Measurements from ENCODE around the gene MTIF3.

MTIF3 gene

DNA sequence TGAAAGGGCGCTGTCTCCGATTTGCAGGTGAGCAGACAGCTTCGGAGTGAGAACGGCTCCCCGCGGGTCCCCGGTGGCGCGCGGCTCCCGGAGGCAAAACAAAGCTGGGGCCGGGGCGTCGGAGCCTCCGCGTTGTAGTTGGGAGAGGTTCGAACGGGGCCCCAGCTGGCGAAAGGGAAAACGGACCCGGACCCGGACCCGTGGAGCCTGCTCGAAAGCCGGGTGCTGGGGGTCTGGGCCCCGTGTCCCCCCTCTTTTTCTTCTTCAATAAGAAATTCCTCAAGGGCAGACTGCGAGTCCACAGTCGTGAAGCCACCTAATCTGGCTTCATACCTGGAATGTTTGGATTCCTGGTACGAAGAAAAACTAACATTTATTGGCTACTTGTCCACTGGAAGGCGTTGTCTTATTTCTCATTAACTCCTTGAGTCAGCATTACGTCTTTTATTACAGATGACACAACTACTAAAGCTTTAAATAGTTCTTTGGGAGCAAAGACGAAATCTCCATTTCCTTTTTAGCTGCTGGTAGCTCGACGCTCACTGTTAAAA is 632 bp upstream of the MTIF3 start:
- DNase-seq: peak in 3 of 5 donors; percentile 12 to 42 (median 33)

DNA sequence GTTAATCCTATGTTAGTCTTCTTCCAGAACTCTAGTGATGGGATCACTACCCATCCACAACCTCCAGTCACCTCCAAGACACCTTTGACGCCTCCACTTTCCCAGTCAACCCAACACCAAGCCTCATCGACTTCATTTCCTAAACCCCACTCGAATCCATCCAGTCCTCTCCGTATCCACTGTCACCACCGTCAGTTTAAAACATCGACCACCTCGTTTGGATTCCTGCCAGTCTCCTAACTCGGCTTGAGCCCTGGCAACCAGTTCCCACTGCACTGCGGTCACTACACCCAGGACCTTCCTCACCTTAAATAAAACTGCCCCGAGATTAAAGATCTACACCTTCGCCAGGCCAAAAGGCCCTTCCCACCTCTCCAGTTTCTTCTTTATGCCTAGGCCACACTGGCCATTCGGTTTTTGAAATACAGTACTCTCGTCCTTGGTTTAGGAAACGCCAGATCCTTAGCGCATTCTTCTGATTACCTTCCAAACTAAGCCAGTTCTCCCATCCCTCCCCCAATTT is 1.2 kb downstream of the MTIF3 start:
- DNase-seq: no peak

GRCh38 chr13:27448308-27448707 is 2.1 kb downstream of the MTIF3 start:
- DNase-seq: no peak

GRCh38 chr13:27446986-27447583 is 3.3 kb downstream of the MTIF3 start:
- peak in 1 of 5 donors; percentile 74 for DNase-seq

GRCh38 chr13:27442797-27443196 is 7.6 kb downstream of the MTIF3 start:
- DNase-seq: no peak

DNA sequence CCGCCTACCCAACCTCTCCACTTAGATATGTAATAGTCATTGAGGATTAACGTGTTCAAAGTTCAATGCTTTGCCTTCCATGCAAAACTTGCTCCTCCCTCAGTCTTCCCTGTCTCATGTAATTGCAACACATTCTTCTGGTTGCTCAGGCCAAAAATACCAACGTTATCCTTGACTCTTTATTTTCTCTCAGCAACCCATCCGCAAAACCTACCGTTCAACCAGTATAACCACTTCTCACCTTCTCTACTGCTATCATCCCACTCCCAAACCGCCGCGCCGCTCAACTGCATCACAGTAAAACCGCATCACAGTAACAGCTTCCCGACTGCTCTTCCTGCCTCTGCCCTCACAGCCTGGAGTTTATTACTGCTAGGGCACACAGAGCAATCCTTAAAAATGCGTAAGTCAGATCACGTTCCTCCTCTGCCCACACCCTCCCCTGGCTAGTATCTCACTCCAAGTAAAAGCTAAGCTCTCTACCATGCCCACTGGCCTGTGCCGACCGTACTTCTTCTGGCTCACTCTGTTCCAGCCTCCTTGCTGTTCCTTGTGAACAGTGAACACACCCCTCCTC is 8.2 kb downstream of the MTIF3 start:
- DNase-seq: peak in 2 of 5 donors; percentile 21 to 28

DNA sequence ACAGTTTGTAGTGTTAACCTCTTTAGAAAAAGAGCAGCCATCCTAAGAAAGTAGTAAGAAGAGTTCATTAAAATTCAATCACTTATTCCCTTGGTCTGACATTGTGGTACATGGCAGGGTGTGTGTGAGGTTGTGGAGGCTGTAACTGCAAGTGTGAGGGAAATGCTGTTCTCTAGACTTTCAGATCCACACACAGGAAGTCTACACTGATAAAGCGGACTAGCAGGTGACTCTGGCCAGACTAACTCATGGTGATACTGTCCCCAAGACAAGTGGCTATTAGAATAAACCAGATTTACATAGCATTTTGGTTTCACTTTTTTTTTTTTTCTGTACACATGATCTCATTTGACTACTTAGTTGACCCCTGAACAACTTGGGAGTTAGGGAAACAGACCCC is 10.0 kb downstream of the MTIF3 start:
- DNase-seq: no peak

DNA sequence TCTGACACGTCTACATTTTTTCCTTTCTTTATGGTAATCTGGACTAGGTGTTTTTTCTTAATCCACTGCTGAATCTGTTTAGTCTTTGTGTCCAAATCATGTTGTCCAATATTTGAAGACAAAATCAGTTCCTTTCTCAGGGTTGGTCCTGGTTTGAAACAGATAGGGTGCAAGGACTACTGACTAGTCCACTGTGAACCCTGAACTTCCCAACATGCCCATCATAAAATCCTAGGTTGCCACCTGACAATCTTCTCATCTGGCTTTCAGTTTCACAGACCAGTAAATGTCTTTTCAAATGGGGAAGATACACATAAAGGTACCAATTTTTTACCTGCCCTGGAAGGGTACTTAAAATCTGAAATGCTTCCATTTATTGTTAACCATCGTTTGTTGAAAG is 13.2 kb downstream of the MTIF3 start:
- no peak for DNase-seq

DNA sequence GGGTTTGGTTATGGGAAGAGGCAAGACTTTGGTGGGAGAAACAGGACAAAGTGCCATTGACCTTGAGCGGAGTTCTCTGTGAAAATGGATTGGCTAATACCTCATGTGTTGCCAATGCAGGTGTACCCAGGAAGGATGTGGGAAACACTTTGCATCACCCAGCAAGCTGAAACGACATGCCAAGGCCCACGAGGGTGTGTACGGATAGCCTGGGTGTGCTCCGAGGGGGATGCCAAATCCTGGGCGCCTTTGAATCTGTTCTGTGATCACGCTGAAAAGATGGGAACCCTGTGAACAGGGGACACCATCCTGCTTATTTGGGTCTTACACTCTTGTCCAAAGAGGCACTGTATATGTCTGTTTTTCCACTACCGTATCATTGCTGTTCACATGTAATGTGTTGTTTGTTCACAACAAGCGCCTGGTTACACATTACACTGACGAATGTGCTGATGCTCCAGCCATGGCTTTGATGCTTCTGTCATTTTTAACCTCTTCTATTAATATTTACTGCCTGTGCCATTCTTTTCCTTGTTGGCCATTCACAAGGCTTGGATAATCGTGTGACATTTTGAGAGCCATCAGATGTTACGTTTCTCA is 17.7 kb downstream of the MTIF3 start:
- DNase-seq: no peak

- no peak for DNase-seq
These were observed 18.2 kb downstream of the MTIF3 start for GRCh38 chr13:27432180-27432579.

DNA sequence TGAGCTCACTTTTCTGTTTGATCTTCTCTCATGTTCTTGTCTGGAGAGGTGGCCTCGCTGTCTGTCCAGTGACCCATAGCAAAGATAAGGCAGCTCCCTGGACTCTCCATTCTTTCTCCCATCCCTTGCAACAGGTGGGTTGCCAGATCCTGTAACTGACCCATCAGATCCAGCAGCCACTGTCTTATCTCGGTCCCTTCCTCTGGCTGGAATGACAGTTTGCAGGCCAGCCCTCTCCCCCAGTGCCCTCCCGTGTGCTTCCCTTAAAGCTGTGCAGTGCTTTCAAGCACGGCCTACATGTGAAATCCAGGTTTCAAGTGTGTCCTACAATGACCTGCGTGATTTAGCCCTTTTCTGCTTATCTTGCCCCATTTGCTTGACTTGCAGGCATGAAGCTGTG is 22.2 kb downstream of the MTIF3 start:
- DNase-seq: no peak

DNA sequence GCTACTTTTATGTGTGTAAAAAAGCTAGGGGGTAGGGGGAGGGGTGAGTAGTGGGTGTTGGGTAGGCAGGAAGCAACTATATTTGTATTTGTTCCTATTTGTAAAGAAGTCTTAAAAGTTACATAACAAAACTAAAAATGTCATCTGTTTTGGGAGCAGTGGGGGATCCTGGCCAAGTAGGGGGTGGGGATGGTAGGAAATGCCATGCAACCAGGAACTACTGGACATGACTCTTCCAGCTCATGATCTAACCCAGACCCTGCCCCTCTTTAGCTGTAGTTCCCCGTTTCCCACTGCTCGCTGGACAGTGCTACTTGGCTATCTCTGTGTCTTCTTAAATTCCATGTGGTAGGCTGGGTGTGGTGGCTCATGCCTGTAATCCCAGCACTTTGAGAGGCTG is 22.7 kb downstream of the MTIF3 start:
- DNase-seq: no peak

- DNase-seq: peak; percentile 54 to 89 (median 67)
These were observed 24.3 kb downstream of the MTIF3 start for GRCh38 chr13:27425918-27426630.

DNA sequence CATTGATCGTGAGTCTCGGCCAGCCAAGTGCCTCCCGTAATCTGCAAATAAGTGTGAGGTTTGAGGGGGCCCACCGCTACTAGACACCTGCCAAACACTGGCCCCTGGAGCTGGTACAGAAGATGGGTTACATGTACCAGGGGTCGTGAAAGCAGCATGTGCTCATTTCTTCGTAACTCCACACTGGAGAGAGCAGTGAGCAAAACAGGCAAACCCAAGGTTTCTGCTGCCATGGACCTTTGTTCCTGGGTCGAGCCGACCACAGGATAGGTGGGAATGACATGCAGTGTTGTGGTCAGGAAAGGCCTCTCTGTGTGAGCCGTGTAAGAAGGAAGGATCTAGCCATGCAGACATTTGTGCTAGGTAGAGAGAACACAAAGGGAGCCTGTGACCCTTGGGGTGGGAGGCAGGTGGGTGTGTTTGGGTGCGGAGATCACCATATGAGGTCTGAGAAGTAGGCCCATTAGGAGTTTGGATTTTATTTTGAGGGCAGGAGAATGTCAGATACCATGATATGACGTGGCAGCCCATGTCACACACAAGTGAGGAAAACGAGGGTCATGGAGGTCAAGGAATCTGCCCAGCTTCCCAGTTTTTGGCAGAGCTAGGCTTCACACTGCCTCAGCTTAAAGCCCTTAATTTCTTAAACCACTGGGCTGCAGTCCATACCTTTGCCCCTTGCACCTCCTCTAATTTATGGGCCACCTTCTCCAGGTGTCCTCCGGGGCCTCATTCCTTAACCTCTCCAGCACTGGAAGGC is 25.0 kb downstream of the MTIF3 start:
- peak in 1 of 5 donors; percentile 23 for DNase-seq

DNA sequence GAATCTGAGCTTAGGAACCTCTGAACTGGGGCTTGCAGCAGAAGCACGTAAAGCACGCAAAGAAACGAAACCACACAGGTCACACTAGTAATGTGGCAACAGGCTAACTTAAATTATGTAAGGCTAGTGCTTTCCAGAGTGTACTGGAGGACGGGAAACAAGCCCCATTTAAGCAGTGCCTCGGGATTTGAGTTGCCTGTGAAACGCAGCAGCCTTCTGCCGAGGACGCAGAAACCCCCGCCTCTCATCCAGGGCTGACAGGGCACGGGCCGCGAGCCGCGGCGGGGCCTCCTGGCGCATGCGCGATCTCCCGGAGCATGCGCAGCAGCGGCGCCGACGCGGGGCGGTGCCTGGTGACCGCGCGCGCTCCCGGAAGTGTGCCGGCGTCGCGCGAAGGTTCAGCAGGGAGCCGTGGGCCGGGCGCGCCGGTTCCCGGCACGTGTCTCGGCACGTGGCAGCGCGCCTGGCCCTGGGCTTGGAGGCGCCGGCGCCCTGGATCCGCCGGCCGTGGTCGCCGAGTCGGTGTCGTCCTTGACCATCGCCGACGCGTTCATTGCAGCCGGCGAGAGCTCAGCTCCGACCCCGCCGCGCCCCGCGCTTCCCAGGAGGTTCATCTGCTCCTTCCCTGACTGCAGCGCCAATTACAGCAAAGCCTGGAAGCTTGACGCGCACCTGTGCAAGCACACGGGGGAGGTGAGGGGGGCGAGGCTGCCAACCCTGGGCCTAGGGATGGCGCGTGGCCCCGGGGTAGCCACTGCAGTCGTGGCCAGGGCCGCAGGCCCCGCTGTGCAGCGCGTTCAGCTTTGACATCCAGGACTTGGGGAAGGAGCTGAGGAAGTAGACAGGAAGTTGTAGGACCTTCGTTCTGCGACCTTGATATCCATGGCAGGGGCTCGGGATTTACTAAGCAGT is 25.9 kb downstream of the MTIF3 start, which contains the start of gene GTF3A:
TSS of gene GTF3A (plus strand) at position 374 of the 912 bp plus-strand sequence.
- DNase-seq: peak; percentile 77 to 91 (median 81)

DNA sequence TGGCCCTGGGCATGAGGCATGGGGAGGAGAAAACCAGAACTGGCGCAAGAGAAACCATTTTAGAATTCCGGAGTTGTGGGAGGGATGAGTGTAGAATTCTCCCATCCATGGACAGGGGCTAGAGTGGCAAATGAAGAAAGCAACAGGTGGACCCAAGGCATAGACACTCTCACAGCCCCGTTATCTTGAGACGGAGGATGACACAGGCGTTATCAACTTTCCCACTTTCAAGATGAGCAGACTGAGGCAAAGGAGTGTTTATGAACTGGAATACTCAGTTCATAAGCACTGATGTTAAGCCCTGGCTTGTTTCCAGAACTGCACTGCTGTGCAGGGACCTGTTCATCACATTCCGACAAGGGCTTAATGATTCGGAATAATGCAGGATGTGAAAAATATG is 27.0 kb downstream of the MTIF3 start:
- no peak for DNase-seq

DNA sequence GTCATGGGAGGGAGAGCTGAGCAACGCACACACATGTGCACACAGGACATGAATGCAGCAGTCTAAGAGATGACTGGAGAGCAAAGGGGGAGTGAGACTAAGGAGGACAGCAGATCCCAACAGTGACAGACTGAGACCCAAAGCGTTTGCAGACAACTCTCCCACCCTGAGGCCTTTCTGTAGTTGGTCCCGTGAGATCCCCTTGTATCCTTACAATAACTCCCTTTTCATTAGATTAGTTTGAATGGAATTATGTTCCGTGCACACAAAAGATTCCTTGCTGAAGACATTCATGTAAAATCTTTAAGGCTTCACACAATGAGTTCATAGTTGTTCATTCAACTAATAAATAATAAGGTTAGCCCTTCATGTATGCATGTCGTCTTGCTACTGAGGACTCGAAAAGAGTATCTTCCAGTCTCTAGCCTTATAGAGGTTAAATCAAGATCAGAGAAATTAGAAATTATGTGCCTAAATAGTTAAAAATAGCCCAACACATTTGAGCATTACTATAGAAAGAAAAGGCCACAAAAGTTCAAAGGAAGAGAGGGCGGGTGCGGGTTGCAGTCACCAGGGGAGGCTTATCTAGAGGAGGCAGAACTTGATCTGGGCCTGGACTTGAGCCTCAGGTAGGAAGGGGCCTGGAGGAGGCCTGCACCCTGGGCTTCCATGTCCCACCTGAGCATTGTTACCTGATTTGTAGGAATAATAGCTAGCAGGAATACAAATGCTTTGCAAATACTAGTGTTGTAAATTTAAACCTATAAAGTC is 29.1 kb downstream of the MTIF3 start:
- DNase-seq: no peak

- no peak for DNase-seq
These were observed 31.0 kb downstream of the MTIF3 start for GRCh38 chr13:27419328-27419727.

DNA sequence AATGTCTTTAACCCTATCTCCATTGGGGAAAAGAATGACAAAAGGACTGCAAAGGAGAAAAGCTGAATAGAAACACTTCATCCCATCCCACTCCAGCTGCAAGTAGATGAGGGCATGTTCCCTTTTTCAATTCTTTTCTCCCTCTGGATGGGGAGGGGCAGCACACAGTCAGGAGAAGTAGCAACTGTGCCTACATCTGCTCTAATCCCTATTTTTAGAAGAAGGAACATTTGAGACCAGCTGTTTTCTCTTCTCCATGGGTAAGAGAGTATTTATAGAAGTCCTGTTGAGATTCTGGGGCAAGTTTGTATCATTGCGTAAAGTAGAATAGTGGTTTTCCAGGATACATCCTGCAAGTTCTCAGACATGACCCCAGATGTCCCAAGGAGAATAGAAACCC is 35.2 kb downstream of the MTIF3 start:
- no peak for DNase-seq

- no peak for DNase-seq
These were observed 39.0 kb downstream of the MTIF3 start for GRCh38 chr13:27411341-27411740.

DNA sequence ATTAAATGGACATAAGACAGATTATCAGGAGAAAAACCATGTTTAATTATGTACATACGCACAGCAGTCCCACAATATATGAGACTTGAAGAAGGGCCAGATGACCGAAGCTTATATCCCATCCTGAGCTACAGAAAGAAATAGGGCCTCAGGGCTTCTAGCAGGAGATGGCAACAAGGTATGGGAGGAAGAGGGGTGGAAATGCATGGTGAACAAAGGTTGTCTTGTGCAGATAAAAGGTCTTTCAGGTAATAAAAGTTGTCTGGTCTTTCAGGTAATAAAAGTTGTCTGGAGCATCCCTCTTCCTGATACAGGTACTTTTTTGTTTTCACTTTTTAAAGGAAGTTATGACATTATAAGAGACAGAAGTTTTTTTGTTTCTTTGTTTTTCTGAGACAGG is 41.4 kb downstream of the MTIF3 start:
- DNase-seq: no peak

Measured in T-helper 1 cell (primary cell).